Fibroblast of lung (primary cell): ENCODE data around the gene MCTP2.

ENCODE experiments used
- CTCF ChIP-seq, 2 donors: IDR thresholded peaks in 1 of 2; conservative IDR thresholded peaks in 1 of 2; 1 replicate in 1 of 2; 2 replicates in 1 of 2; pipeline ENCODE4 v1.5.1; 2011 to 2012; ENCODE audit warnings: low read length in 2 of 2, control low read depth in 1 of 2, inconsistent platforms in 1 of 2, low read depth in 1 of 2, mild to moderate bottlenecking in 1 of 2
- EZH2 ChIP-seq: IDR thresholded peaks from 2 replicates; pipeline ENCODE4 v1.5.1; 2012; ENCODE audit warnings: low read length, control low read depth, mild to moderate bottlenecking; ENCODE audit errors: missing control alignments

DNA sequence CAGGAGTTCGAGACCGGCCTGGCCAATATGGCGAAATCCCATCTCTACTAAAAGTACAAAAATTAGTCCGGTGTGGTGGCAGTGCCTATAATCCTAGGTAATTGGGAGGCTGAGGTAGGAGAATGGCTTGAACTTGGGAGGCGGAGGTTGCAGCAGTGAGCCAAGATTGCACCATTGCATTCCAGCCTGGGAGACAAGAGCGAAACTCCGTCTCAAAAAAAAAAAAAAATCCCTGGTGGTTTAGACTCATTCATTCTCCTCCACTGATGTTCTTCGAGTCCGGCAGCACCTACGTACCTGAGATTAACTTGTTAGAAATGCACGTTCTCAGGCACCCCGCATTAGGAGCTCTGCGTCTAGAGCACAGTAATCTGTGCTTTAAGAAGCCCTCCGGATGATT is 3.7 kb downstream of the MCTP2 start:
- TF ChIP-seq CTCF (conservative IDR thresholded peaks at IDR 0.05 in 1 of 2, IDR thresholded peaks at IDR 0.05 in 1 of 2; ENCODE audit: low read depth in 1 of 2, low read length in 2 of 2), result no peak
- no peak for TF ChIP-seq EZH2
